CD14-positive monocyte (primary cell): Measurements from ENCODE around the gene TERB1. TPM values are rescaled to one million over a fixed set of nuclear protein-coding genes. Genes with fewer than 3 reads are reported as not detected.

ENCODE experiments used
- DNase-seq, 3 donors: peaks; one replicate each; pipeline ENCODE4 v3.0.0-alpha.2; 2011 to 2022
- H2AFZ ChIP-seq: 2 replicates; pipeline ENCODE4 v1.6.0; 2012; ENCODE audit warnings: mild to moderate bottlenecking, low read depth, low read length, inconsistent platforms; ENCODE audit not compliant: insufficient read depth, poor library complexity, severe bottlenecking
- H3K27ac ChIP-seq, 2 donors: 1 replicate in 1 of 2; 2 replicates in 1 of 2; pipeline ENCODE4 v1.5.1; 2012 to 2013; ENCODE audit warnings: low read length in 2 of 2, control low read depth in 1 of 2, inconsistent platforms in 1 of 2, low read depth in 1 of 2, mild to moderate bottlenecking in 1 of 2
- H3K27me3 ChIP-seq, 2 donors: one replicate each; pipeline versions ENCODE4 v1.6.0 to v1.6.1; 2011 to 2013; ENCODE audit warnings: low read length in 2 of 2; ENCODE audit not compliant: control insufficient read depth in 2 of 2, insufficient read depth in 2 of 2
- H3K36me3 ChIP-seq, 2 donors: replicated peaks in 1 of 2; 1 replicate in 1 of 2; 2 replicates in 1 of 2; pipeline versions ENCODE4 v1.5.1 to v1.6.1; 2012 to 2013; ENCODE audit warnings: low read length in 2 of 2, control low read depth in 1 of 2, inconsistent platforms in 1 of 2, mild to moderate bottlenecking in 1 of 2; ENCODE audit not compliant: insufficient read depth in 2 of 2, control insufficient read depth in 1 of 2
- H3K4me1 ChIP-seq, 2 donors: 1 replicate in 1 of 2; 2 replicates in 1 of 2; pipeline versions ENCODE4 v1.5.1 to v1.6.1; 2012 to 2013; ENCODE audit warnings: low read length in 2 of 2, control low read depth in 1 of 2, inconsistent platforms in 1 of 2, mild to moderate bottlenecking in 1 of 2, moderate library complexity in 1 of 2; ENCODE audit not compliant: insufficient read depth in 2 of 2, control insufficient read depth in 1 of 2
- H3K4me2 ChIP-seq: replicated peaks from 2 replicates; pipeline ENCODE3; 2012; ENCODE audit warnings: low read length, moderate library complexity, mild to moderate bottlenecking; ENCODE audit not compliant: poor library complexity, severe bottlenecking; ENCODE audit errors: extremely low read depth
- H3K4me3 ChIP-seq, 3 experiments: fragments of 200-600 bp in 1 of 3; sonication (generic) in 1 of 3; replicated peaks in 1 of 3; 1 replicate in 2 of 3; 2 replicates in 1 of 3; pipeline ENCODE4 v1.5.1; 2011 to 2013; ENCODE audit warnings: low read length in 3 of 3, mild to moderate bottlenecking in 3 of 3, control low read depth in 2 of 3, low read depth in 2 of 3, inconsistent platforms in 1 of 3, moderate library complexity in 1 of 3
- H3K79me2 ChIP-seq: 2 replicates; pipeline ENCODE4 v1.6.0; 2012; ENCODE audit warnings: mild to moderate bottlenecking, control low read depth, inconsistent platforms, low read length, moderate library complexity; ENCODE audit not compliant: insufficient read depth
- H3K9ac ChIP-seq: 2 replicates; pipeline ENCODE4 v1.6.0; 2017; ENCODE audit warnings: low read length, mild to moderate bottlenecking; ENCODE audit not compliant: insufficient read depth, poor library complexity, severe bottlenecking
- H3K9me3 ChIP-seq, 2 donors: replicated peaks in 1 of 2; 1 replicate in 1 of 2; 2 replicates in 1 of 2; pipeline versions ENCODE4 v1.5.1 to v1.6.1; 2012 to 2013; ENCODE audit warnings: low read length in 2 of 2, control low read depth in 1 of 2; ENCODE audit not compliant: control insufficient read depth in 1 of 2, insufficient read depth in 1 of 2
- H4K20me1 ChIP-seq: 2 replicates; pipeline ENCODE4 v1.6.0; 2012; ENCODE audit warnings: mild to moderate bottlenecking, low read length, control low read depth, moderate library complexity; ENCODE audit not compliant: insufficient read depth
- H3K27ac Mint-ChIP-seq, 7 donors: one replicate each; pipeline ENCODE4 v1.8.0; 2020; ENCODE audit warnings: mild to moderate bottlenecking in 7 of 7, mixed read lengths in 7 of 7, moderate library complexity in 6 of 7, inconsistent platforms in 2 of 7
- H3K27me3 Mint-ChIP-seq, 3 donors: one replicate each; pipeline ENCODE4 v1.8.0; 2021 to 2022; ENCODE audit warnings: low read depth in 3 of 3, mild to moderate bottlenecking in 3 of 3, mixed read lengths in 3 of 3, moderate library complexity in 3 of 3, inconsistent platforms in 1 of 3
- H3K36me3 Mint-ChIP-seq, 2 donors: one replicate each; pipeline ENCODE4 v1.8.0; 2020; ENCODE audit warnings: mixed read lengths in 2 of 2, inconsistent platforms in 1 of 2, mild to moderate bottlenecking in 1 of 2
- H3K4me1 Mint-ChIP-seq: one replicate; pipeline ENCODE4 v1.8.0; 2020; ENCODE audit warnings: mild to moderate bottlenecking, mixed read lengths
- H3K4me3 Mint-ChIP-seq, 2 donors: one replicate each; pipeline ENCODE4 v1.8.0; 2020; ENCODE audit warnings: mild to moderate bottlenecking in 2 of 2, mixed read lengths in 2 of 2, moderate library complexity in 1 of 2
- H3K9me3 Mint-ChIP-seq, 7 donors: one replicate each; pipeline ENCODE4 v1.8.0; 2020 to 2022; ENCODE audit warnings: mixed read lengths in 7 of 7, mild to moderate bottlenecking in 6 of 7, moderate library complexity in 6 of 7, inconsistent platforms in 2 of 7
- WGBS: methylation state at CpG from one replicate; pipeline ENCODE4 v1.1.5; 2013; ENCODE audit warnings: missing lambda C conversion rate; ENCODE audit not compliant: insufficient coverage; 5-methylcytosine and 5-hydroxymethylcytosine counted together
- intact Hi-C, 2 donors: fragments of 100-400 bp; cut with micrococcal nuclease; formaldehyde crosslinking; loops; one replicate each; pipeline versions ENCODE4 v1.15.0 to v1.15.1; 2023
- polyA plus RNA-seq, 3 donors: library from polyadenylated mRNA; depleted of rRNA in 1 of 3; unstranded in 2 of 3; stranded (reverse) in 1 of 3; fragments of 300-500 nt in 2 of 3; fragments of >200 nt in 1 of 3; fragmentation: Illumina TruSeq in 2 of 3; gene quantifications; 1 replicate in 2 of 3; 2 replicates in 1 of 3; pipeline ENCODE4 v1.2.3, GENCODE V29; 2012 to 2021
- TF ChIP-seq, protein P1 (sequence below): fragments of 200-600 bp; IDR thresholded peaks from one replicate; pipeline ENCODE4 v1.8.0; 2022; ENCODE audit warnings: antibody characterized with exemption, mild to moderate bottlenecking

Gene TERB1
- polyA plus RNA-seq, 3 donors, result not detected

GRCh38 chr16:66720766-66721165, 80.6 kb downstream of the TERB1 start:
- Histone ChIP-seq H3K4me2 (no peak overlapping the region), H3K9me3 (no peaks in the 10 kb centered on the region), H3K4me3 (no peak overlapping the region), H3K27me3 (no peaks in the 10 kb centered on the region), H3K4me1 (no peaks in the 10 kb centered on the region), H4K20me1 (peaks cover 15% of the 10 kb centered on the region), H3K79me2 (no peaks in the 10 kb centered on the region), H3K9ac (no peak overlapping the region), H3K36me3 (peaks cover 48 to 76% of the 10 kb centered on the region in 2 donors), H2AFZ (no peak overlapping the region), H3K27ac (no peak overlapping the region)
- peaks cover 0 to 2% (median 0%) of the 10 kb centered on the region in 3 donors for H3K27me3 Mint-ChIP-seq
- peaks cover 4% of the 10 kb centered on the region for H3K4me1 Mint-ChIP-seq
- H3K27ac Mint-ChIP-seq, result peak overlapping the region in 1 of 7 donors; percentile 19
- 100% methylated on average over 1 of the region's 3 CpGs for WGBS
- intact Hi-C loops, result loop anchor here (10.0 kb wide), 1 partner anchor 144 kb away; no protein-coding TSS in a partner anchor
- H3K36me3 Mint-ChIP-seq, result peaks cover 51 to 73% of the 10 kb centered on the region in 2 donors
- no peak overlapping the region for H3K4me3 Mint-ChIP-seq
- TF ChIP-seq, protein P1, sequence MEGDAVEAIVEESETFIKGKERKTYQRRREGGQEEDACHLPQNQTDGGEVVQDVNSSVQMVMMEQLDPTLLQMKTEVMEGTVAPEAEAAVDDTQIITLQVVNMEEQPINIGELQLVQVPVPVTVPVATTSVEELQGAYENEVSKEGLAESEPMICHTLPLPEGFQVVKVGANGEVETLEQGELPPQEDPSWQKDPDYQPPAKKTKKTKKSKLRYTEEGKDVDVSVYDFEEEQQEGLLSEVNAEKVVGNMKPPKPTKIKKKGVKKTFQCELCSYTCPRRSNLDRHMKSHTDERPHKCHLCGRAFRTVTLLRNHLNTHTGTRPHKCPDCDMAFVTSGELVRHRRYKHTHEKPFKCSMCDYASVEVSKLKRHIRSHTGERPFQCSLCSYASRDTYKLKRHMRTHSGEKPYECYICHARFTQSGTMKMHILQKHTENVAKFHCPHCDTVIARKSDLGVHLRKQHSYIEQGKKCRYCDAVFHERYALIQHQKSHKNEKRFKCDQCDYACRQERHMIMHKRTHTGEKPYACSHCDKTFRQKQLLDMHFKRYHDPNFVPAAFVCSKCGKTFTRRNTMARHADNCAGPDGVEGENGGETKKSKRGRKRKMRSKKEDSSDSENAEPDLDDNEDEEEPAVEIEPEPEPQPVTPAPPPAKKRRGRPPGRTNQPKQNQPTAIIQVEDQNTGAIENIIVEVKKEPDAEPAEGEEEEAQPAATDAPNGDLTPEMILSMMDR, result no peak
- H3K9me3 Mint-ChIP-seq, result no peaks in the 10 kb centered on the region
- DNase-seq, result no peak

- Mint-ChIP-seq H3K4me1 (peaks cover 4% of the 10 kb centered on the region), H3K36me3 (peaks cover 37 to 57% of the 10 kb centered on the region in 2 donors), H3K4me3 (no peak overlapping the region), H3K27me3 (peaks cover 0 to 2% (median 0%) of the 10 kb centered on the region in 3 donors), H3K27ac (no peak overlapping the region), H3K9me3 (no peaks in the 10 kb centered on the region)
- Histone ChIP-seq H3K4me2 (no peak overlapping the region), H3K9me3 (no peaks in the 10 kb centered on the region), H2AFZ (no peak overlapping the region), H3K4me3 (no peak overlapping the region), H4K20me1 (peaks cover 9% of the 10 kb centered on the region), H3K36me3 (peaks cover 35 to 60% of the 10 kb centered on the region in 2 donors), H3K27ac (no peak overlapping the region), H3K27me3 (no peaks in the 10 kb centered on the region), H3K79me2 (no peaks in the 10 kb centered on the region), H3K9ac (no peak overlapping the region), H3K4me1 (no peaks in the 10 kb centered on the region)
- no CpG with 5 or more reads among the region's 4 CpGs for WGBS
- no peak for DNase-seq
- TF ChIP-seq, protein P1, result no peak
- intact Hi-C loops, result loop anchor here in 1 of 2 donors (10.0 kb wide), 1 partner anchor 54 kb away; no protein-coding TSS in a partner anchor
Observed at GRCh38 chr16:66719246-66719645, 82.1 kb downstream of the TERB1 start.
